HUES48 (cell line): ENCODE measurements around the gene CTSV.
"Not testable (repeated sequence)": the region's sequence is repeated elsewhere in the genome, so short reads cannot be mapped to it uniquely, and the experiment has no call there.

Experiments used
- H3K27ac ChIP-seq: one replicate; pipeline ENCODE4 v1.7.0; 2013; ENCODE audit warnings: low read depth, low read length, inconsistent platforms
- H3K27me3 ChIP-seq: 2 replicates; pipeline ENCODE4 v1.6.1; 2013; ENCODE audit warnings: mild to moderate bottlenecking, low read length; ENCODE audit not compliant: control insufficient read depth, insufficient read depth
- H3K36me3 ChIP-seq: 2 replicates; pipeline ENCODE4 v1.6.1; 2013; ENCODE audit warnings: low read length; ENCODE audit not compliant: control insufficient read depth, insufficient read depth
- H3K4me1 ChIP-seq: 2 replicates; pipeline ENCODE4 v1.6.1; 2013; ENCODE audit warnings: mild to moderate bottlenecking, low read length; ENCODE audit not compliant: control insufficient read depth, insufficient read depth
- H3K4me3 ChIP-seq: 2 replicates; pipeline ENCODE4 v1.5.1; 2013; ENCODE audit warnings: mild to moderate bottlenecking, low read depth, low read length
- H3K9ac ChIP-seq: 2 replicates; pipeline ENCODE4 v1.6.1; 2013; ENCODE audit warnings: mild to moderate bottlenecking, low read depth, low read length, moderate library complexity
- H3K9me3 ChIP-seq: 2 replicates; pipeline ENCODE4 v1.6.1; 2013; ENCODE audit warnings: low read length; ENCODE audit not compliant: control insufficient read depth, insufficient read depth

CTSV gene

GRCh38 chr9:96989747-96990318 is 49.1 kb downstream of the CTSV start:
- H3K4me3 ChIP-seq, H3K27ac ChIP-seq: not testable (repeated sequence)

DNA sequence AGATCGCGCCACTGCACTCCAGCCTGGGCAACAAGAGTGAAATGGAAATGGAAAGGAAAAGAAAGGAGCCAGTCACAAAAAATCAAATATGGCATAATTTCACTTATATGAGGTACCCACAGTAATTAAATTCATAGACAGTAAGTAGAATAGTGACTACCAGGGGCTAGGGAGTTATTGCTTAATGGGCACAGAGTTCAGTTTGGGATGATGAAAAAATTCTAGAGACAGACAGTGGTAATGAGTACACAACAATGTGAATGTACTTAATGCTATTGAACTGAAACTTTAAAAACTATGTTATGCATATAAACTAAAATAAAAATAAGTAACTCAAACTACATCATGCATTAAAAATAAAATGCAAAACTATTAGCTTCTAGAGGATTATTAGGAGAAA is 54.1 kb downstream of the CTSV start:
- not testable (repeated sequence) for H3K27me3 ChIP-seq, H3K36me3 ChIP-seq, H3K4me1 ChIP-seq, H3K9me3 ChIP-seq, H3K27ac ChIP-seq, H3K4me3 ChIP-seq, H3K9ac ChIP-seq

More at GRCh38 chr9:96989747-96990318, 49.1 kb downstream of the CTSV start:
- H3K36me3 ChIP-seq, H3K9ac ChIP-seq, H3K4me1 ChIP-seq, H3K27me3 ChIP-seq, H3K9me3 ChIP-seq: not testable (repeated sequence)

DNA sequence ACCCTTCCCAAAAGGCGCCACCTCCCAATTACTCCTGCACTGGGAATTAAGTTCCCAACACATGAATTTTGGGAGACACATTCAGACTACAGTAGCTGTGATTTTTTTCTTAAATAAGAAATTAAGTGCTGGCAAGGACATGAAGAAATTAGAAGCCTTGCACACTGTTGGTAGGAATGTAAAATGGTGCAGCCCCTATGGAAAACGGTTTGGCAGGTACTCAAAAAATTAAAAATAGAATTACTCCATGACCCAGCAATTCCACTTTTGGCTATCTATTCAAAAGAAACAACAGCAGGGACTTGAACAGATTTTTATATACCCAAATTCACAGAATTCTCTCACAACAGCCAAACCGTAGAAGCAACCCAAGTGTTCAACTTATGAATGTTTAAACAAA is 54.8 kb downstream of the CTSV start:
- H3K9me3 ChIP-seq, H3K27ac ChIP-seq: not testable (repeated sequence)

GRCh38 chr9:96983496-96984122 is 55.3 kb downstream of the CTSV start:
- H3K9ac ChIP-seq, H3K4me1 ChIP-seq, H3K36me3 ChIP-seq, H3K4me3 ChIP-seq, H3K9me3 ChIP-seq, H3K27me3 ChIP-seq, H3K27ac ChIP-seq: not testable (repeated sequence)

More for the DNA sequence above, 54.8 kb downstream of the CTSV start:
- H3K9ac ChIP-seq, H3K4me1 ChIP-seq, H3K4me3 ChIP-seq, H3K36me3 ChIP-seq, H3K27me3 ChIP-seq: not testable (repeated sequence)
